Myometrial cell (primary cell): ENCODE data around the gene PLEKHA4. TPM values are rescaled to one million over a fixed set of nuclear protein-coding genes. Genes with fewer than 3 reads are reported as not detected.

ENCODE experiments used
- total RNA-seq: library from RNA; depleted of rRNA; stranded (reverse); fragments of >200 nt; gene quantifications from 2 replicates; pipeline ENCODE4 v1.2.3, GENCODE V29; 2015

PLEKHA4 gene, protein sequence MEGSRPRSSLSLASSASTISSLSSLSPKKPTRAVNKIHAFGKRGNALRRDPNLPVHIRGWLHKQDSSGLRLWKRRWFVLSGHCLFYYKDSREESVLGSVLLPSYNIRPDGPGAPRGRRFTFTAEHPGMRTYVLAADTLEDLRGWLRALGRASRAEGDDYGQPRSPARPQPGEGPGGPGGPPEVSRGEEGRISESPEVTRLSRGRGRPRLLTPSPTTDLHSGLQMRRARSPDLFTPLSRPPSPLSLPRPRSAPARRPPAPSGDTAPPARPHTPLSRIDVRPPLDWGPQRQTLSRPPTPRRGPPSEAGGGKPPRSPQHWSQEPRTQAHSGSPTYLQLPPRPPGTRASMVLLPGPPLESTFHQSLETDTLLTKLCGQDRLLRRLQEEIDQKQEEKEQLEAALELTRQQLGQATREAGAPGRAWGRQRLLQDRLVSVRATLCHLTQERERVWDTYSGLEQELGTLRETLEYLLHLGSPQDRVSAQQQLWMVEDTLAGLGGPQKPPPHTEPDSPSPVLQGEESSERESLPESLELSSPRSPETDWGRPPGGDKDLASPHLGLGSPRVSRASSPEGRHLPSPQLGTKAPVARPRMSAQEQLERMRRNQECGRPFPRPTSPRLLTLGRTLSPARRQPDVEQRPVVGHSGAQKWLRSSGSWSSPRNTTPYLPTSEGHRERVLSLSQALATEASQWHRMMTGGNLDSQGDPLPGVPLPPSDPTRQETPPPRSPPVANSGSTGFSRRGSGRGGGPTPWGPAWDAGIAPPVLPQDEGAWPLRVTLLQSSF
- total RNA-seq: 24.3 and 32.3 TPM in 2 replicates

DNA sequence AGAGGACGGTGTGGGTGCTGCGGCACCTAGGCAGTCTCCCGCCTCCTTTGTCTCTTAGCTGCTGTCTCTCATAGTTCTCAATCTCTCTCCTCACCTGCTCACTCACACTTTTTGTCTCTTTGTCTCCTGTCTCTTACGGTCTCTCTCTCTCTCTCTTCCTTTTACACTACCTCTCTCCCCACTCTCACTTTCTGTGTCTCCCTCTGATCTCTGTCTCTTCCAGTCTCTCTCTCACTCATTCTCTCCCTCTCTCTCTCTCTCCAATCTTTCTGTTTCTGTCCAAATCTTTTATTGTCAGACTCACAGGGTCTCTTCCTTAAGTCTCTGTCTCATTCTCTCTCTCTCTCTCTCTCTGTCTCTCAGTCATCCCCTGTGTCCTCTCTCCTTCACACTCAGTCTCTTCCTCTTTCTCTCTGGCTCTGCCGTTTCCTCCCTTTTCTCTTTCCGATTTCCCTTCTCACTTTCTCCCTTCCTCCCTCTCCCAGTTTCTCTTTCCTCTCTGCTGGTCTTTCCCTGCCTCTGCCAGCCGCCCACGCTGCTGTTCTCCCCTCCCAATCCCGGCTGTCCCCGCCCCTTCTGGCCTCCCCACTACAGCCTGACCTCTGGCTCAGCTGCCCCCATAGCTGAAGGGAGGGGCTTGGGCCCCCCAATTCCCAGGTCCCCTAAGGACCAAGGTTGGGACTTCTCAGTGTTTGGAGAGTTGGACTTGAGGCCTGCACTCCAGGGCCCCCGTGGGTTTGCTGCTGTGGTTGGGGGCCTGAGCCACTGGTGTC, at the start of gene PLEKHA4:
Gene PLEKHA4 (minus strand): TSS at position 504 of the 773 bp plus-strand sequence. CDS start 997 bp downstream, outside the sequence.

DNA sequence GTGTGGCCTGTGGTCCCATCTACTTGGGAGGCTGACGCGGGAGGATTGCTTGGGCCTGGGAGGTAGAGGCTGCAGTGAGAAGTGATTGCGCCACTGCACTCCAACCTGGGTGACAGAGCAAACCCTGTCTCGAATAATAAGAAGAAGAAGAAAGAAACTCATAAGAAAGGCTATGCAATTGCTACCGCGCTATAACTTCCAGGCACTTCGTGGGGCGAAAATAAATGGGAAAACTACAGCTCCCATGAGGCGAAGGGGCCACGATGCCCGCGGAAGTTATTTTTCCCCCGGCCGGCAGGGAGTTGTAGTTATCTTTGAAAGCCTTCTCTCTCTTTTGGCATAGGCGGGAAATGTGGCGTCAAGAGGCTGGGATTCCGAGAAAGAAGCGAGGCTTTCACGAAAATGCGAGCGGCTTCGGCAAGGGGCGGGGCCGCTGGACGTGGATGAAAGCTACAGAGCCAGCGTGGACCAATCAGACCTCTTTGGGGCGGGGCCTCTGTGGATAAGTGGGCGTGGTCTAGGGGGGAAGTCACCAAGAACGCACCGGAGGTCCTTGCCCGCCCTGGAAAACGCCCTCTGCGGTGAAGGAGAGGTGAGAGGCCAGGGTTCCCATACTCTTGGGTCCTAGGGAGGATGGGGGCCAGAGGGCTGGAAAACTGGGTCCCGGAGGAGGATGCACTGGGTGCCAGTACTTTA, 31.5 kb upstream of the PLEKHA4 start, which contains the start of gene NUCB1:
Gene NUCB1 (plus strand): TSS at position 532 of the 696 bp plus-strand sequence. CDS start 485 bp downstream, outside the sequence.

DNA sequence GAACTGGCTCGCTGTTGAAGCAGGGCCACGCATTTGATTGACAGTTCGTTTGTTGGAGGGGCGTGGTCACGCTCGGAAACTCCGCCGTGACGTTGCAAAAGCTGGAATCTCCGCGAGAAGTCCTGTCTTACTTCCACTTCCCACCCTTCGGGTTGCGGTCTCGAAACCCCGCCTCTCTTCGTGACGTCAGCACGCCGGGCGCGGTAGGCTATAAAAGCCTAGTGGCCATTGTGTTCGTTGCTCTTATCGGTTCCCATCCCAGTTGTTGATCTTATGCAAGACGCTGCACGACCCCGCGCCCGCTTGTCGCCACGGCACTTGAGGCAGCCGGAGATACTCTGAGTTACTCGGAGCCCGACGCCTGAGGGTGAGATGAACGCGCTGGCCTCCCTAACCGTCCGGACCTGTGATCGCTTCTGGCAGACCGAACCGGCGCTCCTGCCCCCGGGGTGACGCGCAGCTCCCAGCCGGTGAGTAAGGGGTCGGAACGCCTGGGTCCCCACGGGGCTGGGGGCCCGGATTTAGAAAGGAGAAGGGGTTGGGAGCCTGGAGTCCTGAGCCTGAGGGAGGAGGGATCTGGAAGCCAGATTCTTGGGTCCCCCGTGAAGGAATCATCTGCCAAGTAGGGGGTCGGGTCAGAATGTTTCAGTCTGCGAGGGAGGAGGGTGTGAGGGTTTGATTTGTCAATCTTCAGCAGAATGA, 3.9 kb upstream of the PLEKHA4 start, which contains the start of gene PPP1R15A:
Gene PPP1R15A (plus strand): TSS at position 240 of the 702 bp plus-strand sequence. CDS start 813 bp downstream, outside the sequence.

DNA sequence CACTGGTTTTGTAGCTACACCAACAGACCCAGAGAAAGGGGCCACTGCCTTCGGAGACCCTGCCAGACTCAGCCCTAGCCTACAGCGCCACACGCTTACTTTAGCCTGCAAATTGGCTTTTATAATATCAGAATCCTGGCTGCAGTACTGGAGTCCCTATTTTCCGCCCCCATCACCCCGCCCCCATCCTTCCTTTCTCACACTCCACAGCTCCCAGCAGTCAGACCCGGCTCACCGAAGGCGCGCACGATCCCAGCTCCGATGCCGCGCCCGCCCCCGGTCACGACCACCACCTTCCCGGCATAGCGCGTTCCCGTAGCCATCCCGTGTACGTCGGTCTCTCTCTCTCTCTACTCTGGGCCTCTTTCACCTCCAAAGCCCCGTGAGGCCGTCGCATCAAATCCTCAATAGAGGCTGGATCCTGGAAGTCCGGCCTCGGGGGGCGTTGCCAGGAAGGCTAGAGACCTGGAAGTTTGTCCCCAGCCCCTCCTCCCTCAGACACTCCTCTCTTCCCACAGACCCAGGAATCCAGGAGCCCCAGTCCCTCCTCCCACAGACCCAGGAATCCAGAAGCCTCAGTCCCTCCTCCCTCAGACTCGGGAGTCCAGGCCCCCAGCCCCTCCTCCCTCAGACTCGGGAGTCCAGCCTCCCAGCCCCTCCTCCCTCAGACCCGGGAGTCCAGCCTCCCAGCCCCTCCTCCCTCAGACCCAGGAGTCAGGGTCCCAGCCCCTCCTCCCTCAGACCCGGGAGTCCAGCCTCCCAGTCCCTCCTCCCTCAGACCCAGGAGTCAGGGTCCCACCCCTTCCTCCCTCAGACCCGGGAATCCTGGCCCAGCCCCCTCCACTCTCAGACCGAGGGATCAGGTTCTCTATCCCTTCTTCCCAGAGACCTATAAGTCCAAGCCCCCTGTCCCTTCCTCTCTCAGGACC, 32.1 kb downstream of the PLEKHA4 start, which contains the start of gene HSD17B14:
Gene HSD17B14 (minus strand): TSS at position 403 of the 929 bp plus-strand sequence. CDS start 80 bp downstream, at position 323.

Other genes starting within 250 kb of the PLEKHA4 start
- 2,698 and 2,777 TPM in 2 replicates for gene RPL18, start 249.4 kb downstream of the PLEKHA4 start, total RNA-seq
- gene SPHK2, start 249.1 kb downstream of the PLEKHA4 start, total RNA-seq: 11.0 and 14.4 TPM in 2 replicates
- 5.5 and 9.5 TPM in 2 replicates for gene DBP, start 231.2 kb downstream of the PLEKHA4 start, total RNA-seq
- 1.2 TPM in 1 of 2 replicates, not detected in the other for gene CA11, start 222.4 kb downstream of the PLEKHA4 start, total RNA-seq
- gene NTN5, start 195.6 kb downstream of the PLEKHA4 start, total RNA-seq: not detected in 2 replicates
- gene FUT2, start 172.6 kb downstream of the PLEKHA4 start, total RNA-seq: not detected in 2 replicates
- gene MAMSTR, start 148.9 kb downstream of the PLEKHA4 start, total RNA-seq: 2.7 and 4.9 TPM in 2 replicates
- gene RASIP1, start 128.0 kb downstream of the PLEKHA4 start, total RNA-seq: 4.1 and 6.3 TPM in 2 replicates
- gene IZUMO1, start 121.7 kb downstream of the PLEKHA4 start, total RNA-seq: not detected in 2 replicates
- gene FUT1, start 116.0 kb downstream of the PLEKHA4 start, total RNA-seq: under 0.01 and 0.86 TPM in 2 replicates
- gene FGF21, start 113.1 kb downstream of the PLEKHA4 start, total RNA-seq: not detected in 2 replicates
- gene BCAT2, start 57.6 kb downstream of the PLEKHA4 start, total RNA-seq: 65.0 and 83.0 TPM in 2 replicates
- 2.3 and 8.2 TPM in 2 replicates for gene HSD17B14, start 32.1 kb downstream of the PLEKHA4 start, total RNA-seq
- gene PPP1R15A, start 3.8 kb upstream of the PLEKHA4 start, total RNA-seq: 35.1 and 39.8 TPM in 2 replicates
- gene TULP2, start 30.1 kb upstream of the PLEKHA4 start, total RNA-seq: not detected in 2 replicates
- gene NUCB1, start 31.7 kb upstream of the PLEKHA4 start, total RNA-seq: 188 and 245 TPM in 2 replicates
- not detected in 2 replicates for gene DHDH, start 65.1 kb upstream of the PLEKHA4 start, total RNA-seq
- 189 and 226 TPM in 2 replicates for gene BAX, start 86.3 kb upstream of the PLEKHA4 start, total RNA-seq
- 3,594 and 3,702 TPM in 2 replicates for gene FTL, start 96.7 kb upstream of the PLEKHA4 start, total RNA-seq
- gene GYS1, start 124.7 kb upstream of the PLEKHA4 start, total RNA-seq: 38.1 and 43.8 TPM in 2 replicates
- 336 and 350 TPM in 2 replicates for gene RUVBL2, start 125.3 kb upstream of the PLEKHA4 start, total RNA-seq
- not detected in 2 replicates for gene LHB, start 148.5 kb upstream of the PLEKHA4 start, total RNA-seq
- gene CGB3, start 155.7 kb upstream of the PLEKHA4 start, total RNA-seq: not detected in 2 replicates
- not detected in 2 replicates for gene CGB2, start 163.3 kb upstream of the PLEKHA4 start, total RNA-seq
- gene CGB1, start 168.3 kb upstream of the PLEKHA4 start, total RNA-seq: not detected in 2 replicates
- gene CGB5, start 175.2 kb upstream of the PLEKHA4 start, total RNA-seq: not detected in 2 replicates
- gene CGB8, start 180.5 kb upstream of the PLEKHA4 start, total RNA-seq: not detected in 2 replicates
- 0.29 and 0.53 TPM in 2 replicates for gene CGB7, start 189.1 kb upstream of the PLEKHA4 start, total RNA-seq
- not detected in 2 replicates for gene NTF4, start 196.2 kb upstream of the PLEKHA4 start, total RNA-seq
- not detected in 2 replicates for gene KCNA7, start 204.1 kb upstream of the PLEKHA4 start, total RNA-seq
- 165 and 195 TPM in 2 replicates for gene SNRNP70, start 216.8 kb upstream of the PLEKHA4 start, total RNA-seq
- gene LIN7B, start 245.8 kb upstream of the PLEKHA4 start, total RNA-seq: 16.5 and 21.0 TPM in 2 replicates